Fibroblast of villous mesenchyme (primary cell): ENCODE data around the gene EPC1. TPM values are rescaled to one million over a fixed set of nuclear protein-coding genes. Genes with fewer than 3 reads are reported as not detected.
"Not testable (repeated sequence)": the region's sequence is repeated elsewhere in the genome, so short reads cannot be mapped to it uniquely, and the experiment has no call there.

Experiments
- DNase-seq: peaks from one replicate; pipeline ENCODE4 v3.0.0-alpha.2; 2010; ENCODE audit warnings: low read depth
- H3K4me3 ChIP-seq: 2 replicates; pipeline ENCODE4 v1.5.1; 2011; ENCODE audit warnings: low read depth, mild to moderate bottlenecking, low read length
- total RNA-seq: library from RNA; depleted of rRNA; stranded (reverse); fragments of >200 nt; gene quantifications from 2 replicates; pipeline ENCODE4 v1.2.3, GENCODE V29; 2012
- TF ChIP-seq, protein P1 (sequence below): IDR thresholded peaks from 2 replicates; pipeline ENCODE4 v1.5.1; 2012; ENCODE audit warnings: low read depth, mild to moderate bottlenecking, low read length; ENCODE audit not compliant: insufficient read depth

EPC1 gene
- total RNA-seq, 1 donor = 19.4 TPM

DNA sequence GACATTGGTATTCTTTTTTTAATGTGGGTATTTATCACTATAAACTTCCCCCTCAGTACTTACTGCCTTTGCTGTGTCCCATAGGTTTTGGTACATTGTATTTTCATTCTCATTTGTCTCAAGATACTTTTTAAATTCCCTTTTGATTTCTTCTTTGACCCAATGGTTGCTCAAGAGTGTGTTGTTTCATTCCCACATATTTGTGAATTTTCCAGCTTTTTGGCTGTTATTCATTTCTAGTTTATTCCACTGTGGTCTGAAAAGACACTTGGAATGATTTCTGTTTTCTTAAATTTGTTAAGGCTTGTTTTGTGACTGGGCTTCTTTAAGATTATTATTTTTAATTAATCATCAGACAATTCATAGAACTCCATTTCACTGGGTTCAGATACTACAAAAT lies 105.0 kb downstream of the EPC1 start:
- no peak overlapping the region for H3K4me3 ChIP-seq
- DNase-seq = no peak
- TF ChIP-seq, protein P1, sequence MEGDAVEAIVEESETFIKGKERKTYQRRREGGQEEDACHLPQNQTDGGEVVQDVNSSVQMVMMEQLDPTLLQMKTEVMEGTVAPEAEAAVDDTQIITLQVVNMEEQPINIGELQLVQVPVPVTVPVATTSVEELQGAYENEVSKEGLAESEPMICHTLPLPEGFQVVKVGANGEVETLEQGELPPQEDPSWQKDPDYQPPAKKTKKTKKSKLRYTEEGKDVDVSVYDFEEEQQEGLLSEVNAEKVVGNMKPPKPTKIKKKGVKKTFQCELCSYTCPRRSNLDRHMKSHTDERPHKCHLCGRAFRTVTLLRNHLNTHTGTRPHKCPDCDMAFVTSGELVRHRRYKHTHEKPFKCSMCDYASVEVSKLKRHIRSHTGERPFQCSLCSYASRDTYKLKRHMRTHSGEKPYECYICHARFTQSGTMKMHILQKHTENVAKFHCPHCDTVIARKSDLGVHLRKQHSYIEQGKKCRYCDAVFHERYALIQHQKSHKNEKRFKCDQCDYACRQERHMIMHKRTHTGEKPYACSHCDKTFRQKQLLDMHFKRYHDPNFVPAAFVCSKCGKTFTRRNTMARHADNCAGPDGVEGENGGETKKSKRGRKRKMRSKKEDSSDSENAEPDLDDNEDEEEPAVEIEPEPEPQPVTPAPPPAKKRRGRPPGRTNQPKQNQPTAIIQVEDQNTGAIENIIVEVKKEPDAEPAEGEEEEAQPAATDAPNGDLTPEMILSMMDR = no peak

DNA sequence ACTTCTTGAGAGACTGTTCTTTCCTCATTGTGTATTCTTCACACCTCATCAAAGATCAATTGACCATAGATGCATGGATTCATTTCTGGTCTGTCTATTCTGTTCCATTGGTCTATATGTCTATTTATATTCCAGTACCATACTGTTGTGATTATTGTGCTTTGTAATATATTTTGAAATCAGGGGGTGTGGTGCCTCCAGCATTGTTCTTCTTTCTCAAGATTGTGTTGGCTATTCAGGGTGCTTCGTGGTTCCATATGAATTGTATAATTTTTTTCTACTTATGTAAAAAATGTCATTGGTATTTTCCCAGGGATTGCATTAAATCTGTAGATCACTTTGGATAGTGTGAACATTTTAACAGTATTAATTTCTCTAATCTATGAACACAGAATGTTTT lies 106.5 kb downstream of the EPC1 start:
- TF ChIP-seq, protein P1 = no peak
- no peak for DNase-seq
- no peak overlapping the region for H3K4me3 ChIP-seq

GRCh38 chr10:32239769-32240168 lies 107.2 kb downstream of the EPC1 start:
- TF ChIP-seq, protein P1 = no peak
- no peak overlapping the region for H3K4me3 ChIP-seq
- DNase-seq = peak; percentile 70

DNA sequence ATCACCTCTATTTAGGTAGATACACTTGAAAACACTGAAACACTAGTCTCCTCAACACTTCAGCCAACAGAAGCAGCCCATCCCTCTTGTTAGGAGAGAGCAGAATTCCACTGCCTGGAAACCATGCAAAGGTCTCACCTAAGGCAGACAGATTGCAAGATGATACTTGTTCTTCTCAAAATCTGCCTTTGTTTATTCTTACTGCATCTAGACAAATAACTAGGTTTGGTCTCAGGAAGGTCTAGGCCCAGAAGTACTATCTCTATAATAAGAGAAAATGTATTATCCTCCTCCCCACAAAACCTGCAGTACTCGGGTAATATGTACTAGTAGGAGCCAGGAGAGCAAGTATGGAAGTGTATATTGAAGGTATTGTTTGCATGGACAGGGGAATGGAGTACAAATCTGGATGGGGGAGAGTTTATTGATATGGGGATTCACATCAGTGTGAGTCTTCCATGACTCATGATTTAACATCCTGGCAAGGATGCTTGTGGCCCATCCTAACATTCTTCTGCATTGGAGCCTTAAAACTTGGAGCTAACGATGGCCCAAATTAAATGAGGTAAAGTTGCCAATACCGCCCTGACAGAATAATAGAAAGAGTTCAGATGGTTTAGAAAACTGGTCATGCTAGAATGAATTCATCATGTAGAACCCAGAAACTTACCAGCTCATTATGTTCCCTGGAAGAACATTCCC lies 109.2 kb downstream of the EPC1 start:
- TF ChIP-seq, protein P1 = no peak
- DNase-seq = no peak
- H3K4me3 ChIP-seq = no peak overlapping the region

- DNase-seq = no peak
- TF ChIP-seq, protein P1 = no peak
Measured at GRCh38 chr10:32234471-32234870, 112.5 kb downstream of the EPC1 start.

DNA sequence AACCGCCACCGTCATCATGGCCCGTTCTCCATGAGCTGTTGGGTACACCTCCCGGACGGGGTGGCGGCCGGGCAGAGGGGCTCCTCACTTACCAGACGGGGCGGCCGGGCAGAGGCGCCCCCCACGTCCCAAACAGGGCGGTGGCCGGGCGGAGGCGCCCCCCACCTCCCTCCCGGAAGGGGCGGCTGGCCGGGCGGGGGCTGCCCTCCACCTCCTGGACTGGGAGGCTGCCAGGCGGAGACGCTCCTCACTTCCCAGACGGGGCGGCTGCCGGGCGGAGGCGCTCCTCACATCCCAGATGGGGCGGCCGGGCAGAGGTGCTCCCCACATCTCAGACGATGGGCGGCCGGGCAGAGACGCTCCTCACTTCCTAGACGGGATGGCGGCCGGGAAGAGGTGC lies 113.6 kb downstream of the EPC1 start:
- not testable (repeated sequence) for DNase-seq, H3K4me3 ChIP-seq

More at GRCh38 chr10:32234471-32234870, 112.5 kb downstream of the EPC1 start:
- H3K4me3 ChIP-seq = no peak overlapping the region

DNA sequence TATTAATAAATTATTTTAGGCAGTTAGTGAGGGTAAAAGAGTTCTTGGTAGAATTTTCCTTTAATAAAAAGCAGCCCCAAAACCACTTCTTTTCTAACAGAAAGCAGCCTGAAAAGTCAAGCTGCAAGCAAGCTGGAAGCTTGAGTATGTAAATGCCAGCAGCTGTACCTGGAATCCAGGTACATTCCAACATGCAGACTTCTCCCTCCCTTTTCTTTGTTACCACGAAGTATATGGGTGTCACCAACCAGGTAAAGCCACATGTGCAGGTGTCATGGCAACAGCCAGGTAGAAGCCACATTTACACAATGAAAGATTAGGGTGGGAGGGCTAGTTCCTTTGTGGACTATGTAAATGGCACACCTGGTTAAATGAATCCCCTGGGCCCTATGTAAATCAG lies 114.6 kb downstream of the EPC1 start:
- no peak overlapping the region for H3K4me3 ChIP-seq

GRCh38 chr10:32229788-32230187 lies 117.2 kb downstream of the EPC1 start:
- not testable (repeated sequence) for DNase-seq, H3K4me3 ChIP-seq

More for the DNA sequence above, 114.6 kb downstream of the EPC1 start:
- DNase-seq = no peak
- TF ChIP-seq, protein P1 = no peak
